Measurements from ENCODE around the gene CCDC77.
"Not testable (repeated sequence)": the region's sequence is repeated elsewhere in the genome, so short reads cannot be mapped to it uniquely, and the experiment has no call there.

CCDC77 gene

DNA sequence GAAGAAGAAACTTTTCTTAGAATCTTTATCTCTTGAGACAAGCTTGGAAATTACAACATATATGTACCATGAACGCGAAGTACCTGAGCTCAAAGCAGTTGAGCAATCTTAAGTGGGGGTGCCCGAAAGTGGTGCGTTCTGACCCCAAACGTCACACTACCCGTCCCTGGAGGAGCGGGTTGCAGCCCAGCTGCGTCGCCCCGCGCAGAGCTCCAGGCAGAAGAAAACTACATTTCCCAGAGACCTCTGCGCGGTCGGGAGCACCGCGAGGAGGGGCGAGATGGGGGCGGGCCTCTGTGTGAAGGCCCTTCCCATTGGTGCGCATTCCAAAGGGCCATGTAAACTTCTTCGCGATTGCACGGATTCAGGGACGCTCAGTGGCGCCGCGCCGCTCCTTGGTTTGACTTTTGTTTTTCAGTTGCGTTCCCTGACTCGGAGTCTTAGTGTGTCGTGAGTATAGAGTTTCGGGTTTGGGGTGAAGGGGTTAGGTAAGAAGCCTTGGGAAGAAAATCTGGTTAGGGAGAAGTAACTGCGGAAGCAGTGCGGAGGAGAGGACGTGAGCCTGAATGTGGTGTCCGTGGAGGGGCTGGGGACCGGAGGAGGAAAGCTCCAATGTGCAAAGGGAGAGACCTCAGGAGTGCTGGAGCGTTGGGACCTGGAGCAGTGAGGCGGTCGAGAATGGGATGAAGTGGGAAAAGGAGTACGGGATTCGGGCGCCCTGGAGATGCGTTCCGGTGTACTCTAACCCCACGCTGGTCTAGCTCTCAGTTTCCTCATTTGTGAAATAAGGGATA lies at the start of gene CCDC77:
Gene CCDC77, plus strand, starts transcription at position 410 of the 794 bp plus-strand sequence. CDS start 7,740 bp downstream, outside the sequence.
- Histone ChIP-seq H3K36me3 (ENCODE audit: insufficient read depth, low read length) (no peaks in the 10 kb centered on the region), H3K4me1 (ENCODE audit: insufficient read depth, low read length) (peaks cover 15% of the 10 kb centered on the region), H3K9ac (ENCODE audit: low read length) (peak within 1 kb of the TSS; percentile 90), H3K9me3 (ENCODE audit: low read length) (no peaks in the 10 kb centered on the region), H3K27me3 (ENCODE audit: control insufficient read depth in 1 of 2, insufficient read depth in 2 of 2, low read length in 2 of 2) (no peaks in the 10 kb centered on the region), H3K4me3 (ENCODE audit: low read depth in 1 of 2, low read length in 2 of 2) (peak within 1 kb of the TSS; percentile 69 to 99), H3K27ac (ENCODE audit: low read depth, low read length) (peak within 1 kb of the TSS; percentile 53)

DNA sequence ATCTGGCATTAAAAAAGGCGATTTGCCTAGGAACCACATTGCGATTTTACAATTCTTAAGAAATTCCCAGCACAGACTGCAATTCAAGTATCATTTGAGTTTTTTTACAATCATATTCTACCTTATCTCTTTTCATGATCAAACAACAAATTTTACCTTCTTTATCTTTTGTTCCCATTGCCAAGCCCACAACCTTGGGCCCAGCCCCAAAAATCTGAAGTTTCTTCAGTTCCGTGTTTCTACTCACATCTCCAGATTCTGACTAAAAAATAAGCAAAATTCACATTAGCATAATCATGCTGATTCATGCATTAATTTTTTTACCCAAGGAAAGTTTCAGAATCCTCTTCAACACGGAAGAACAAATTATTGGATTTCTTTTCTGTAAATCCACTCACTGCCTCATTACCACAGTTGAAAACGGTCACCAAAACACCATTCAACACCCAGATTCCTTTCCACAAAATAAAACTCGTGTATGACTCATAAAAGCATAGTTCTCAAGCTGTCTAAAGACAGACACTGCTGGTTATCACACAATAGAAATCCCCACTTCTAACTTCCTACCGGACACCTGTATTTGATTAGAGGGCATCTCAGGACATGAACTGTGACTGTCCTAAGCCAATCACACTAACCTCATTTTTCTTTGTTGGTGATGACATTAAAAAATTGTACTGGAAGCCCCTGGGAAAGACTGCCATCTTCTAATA lies 45.0 kb upstream of the CCDC77 start:
- Histone ChIP-seq H3K9ac (ENCODE audit: low read length) (no peak overlapping the region), H3K27me3 (ENCODE audit: control insufficient read depth in 1 of 2, insufficient read depth in 2 of 2, low read length in 2 of 2) (no peaks in the 10 kb centered on the region), H3K4me3 (ENCODE audit: low read depth in 1 of 2, low read length in 2 of 2) (no peak overlapping the region), H3K4me1 (ENCODE audit: insufficient read depth, low read length) (peaks cover 5% of the 10 kb centered on the region), H3K27ac (ENCODE audit: low read depth, low read length) (no peak overlapping the region), H3K36me3 (ENCODE audit: insufficient read depth, low read length) (peaks cover 35% of the 10 kb centered on the region), H3K9me3 (ENCODE audit: low read length) (no peaks in the 10 kb centered on the region)

DNA sequence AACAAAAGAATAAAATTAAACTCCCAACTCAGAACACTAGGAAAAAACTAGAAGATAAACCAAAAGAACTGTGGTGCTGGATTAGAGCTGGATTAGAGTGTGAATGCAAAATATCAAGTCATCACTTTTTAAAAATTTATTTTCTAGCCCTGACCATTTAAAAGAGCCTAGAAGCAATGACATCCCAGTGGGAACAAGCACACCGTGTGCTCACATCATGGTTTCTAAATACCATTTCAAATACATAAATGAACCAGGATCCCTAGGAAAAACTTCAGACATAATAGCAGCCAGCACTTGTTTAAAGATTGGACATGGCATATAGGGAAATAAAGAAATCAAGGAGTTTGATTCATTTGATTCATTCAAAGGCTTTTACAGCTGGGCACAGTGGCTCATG lies 42.4 kb upstream of the CCDC77 start:
- H3K27me3 ChIP-seq (ENCODE audit: control insufficient read depth in 1 of 2, insufficient read depth in 2 of 2, low read length in 2 of 2) = no peaks in the 10 kb centered on the region
- no peak overlapping the region for H3K9ac ChIP-seq (ENCODE audit: low read length)
- peaks cover 47% of the 10 kb centered on the region for H3K36me3 ChIP-seq (ENCODE audit: insufficient read depth, low read length)
- H3K4me3 ChIP-seq (ENCODE audit: low read depth in 1 of 2, low read length in 2 of 2) = no peak overlapping the region
- H3K4me1 ChIP-seq (ENCODE audit: insufficient read depth, low read length) = no peaks in the 10 kb centered on the region
- H3K9me3 ChIP-seq (ENCODE audit: low read length) = no peaks in the 10 kb centered on the region
- no peak overlapping the region for H3K27ac ChIP-seq (ENCODE audit: low read depth, low read length)

DNA sequence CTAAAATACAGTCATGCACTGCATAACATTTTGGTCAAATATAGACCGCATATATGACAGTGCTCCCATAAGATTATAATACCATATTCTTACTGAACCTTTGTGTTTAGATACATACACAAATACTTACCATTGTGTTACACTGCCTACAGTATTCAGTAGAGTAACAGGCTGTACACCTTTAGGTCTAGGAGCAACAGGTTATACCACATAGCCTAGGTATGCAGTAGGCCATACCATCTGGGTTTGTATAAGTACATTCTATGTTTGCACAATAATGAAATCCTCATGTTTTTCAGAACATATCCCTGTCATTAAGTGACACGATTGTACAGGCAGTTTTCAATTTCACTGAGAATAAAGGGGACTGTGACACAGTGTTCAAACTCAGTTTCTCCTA lies 34.6 kb upstream of the CCDC77 start:
- Histone ChIP-seq H3K36me3 (ENCODE audit: insufficient read depth, low read length) (peaks cover 52% of the 10 kb centered on the region), H3K4me1 (ENCODE audit: insufficient read depth, low read length) (no peaks in the 10 kb centered on the region), H3K9me3 (ENCODE audit: low read length) (no peaks in the 10 kb centered on the region), H3K27me3 (ENCODE audit: control insufficient read depth in 1 of 2, insufficient read depth in 2 of 2, low read length in 2 of 2) (no peaks in the 10 kb centered on the region), H3K4me3 (ENCODE audit: low read depth in 1 of 2, low read length in 2 of 2) (no peak overlapping the region), H3K27ac (ENCODE audit: low read depth, low read length) (no peak overlapping the region), H3K9ac (ENCODE audit: low read length) (no peak overlapping the region)

DNA sequence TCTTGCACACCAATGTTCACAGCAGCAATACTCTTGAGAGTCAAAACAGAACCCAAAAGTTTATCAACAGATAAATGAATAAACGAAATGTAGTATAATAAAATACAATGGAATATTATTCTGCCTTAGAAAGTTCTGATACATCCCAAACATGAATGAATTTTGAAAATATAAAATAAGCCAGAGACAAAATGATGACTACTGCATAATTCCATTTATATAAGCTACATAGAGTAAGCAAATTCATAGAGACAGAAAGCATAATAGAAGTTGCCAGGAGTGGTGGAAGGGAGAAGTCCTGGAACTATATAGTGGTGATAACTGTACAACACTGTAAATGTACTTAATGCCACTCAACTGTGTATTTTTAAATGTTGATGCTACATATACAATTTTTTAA lies 33.5 kb upstream of the CCDC77 start:
- peaks cover 41% of the 10 kb centered on the region for H3K36me3 ChIP-seq (ENCODE audit: insufficient read depth, low read length)
- no peak overlapping the region for H3K4me3 ChIP-seq (ENCODE audit: low read depth in 1 of 2, low read length in 2 of 2)
- H3K4me1 ChIP-seq (ENCODE audit: insufficient read depth, low read length) = no peaks in the 10 kb centered on the region
- no peak overlapping the region for H3K9ac ChIP-seq (ENCODE audit: low read length)
- no peak overlapping the region for H3K27ac ChIP-seq (ENCODE audit: low read depth, low read length)
- H3K9me3 ChIP-seq (ENCODE audit: low read length) = no peaks in the 10 kb centered on the region
- H3K27me3 ChIP-seq (ENCODE audit: control insufficient read depth in 1 of 2, insufficient read depth in 2 of 2, low read length in 2 of 2) = no peaks in the 10 kb centered on the region

DNA sequence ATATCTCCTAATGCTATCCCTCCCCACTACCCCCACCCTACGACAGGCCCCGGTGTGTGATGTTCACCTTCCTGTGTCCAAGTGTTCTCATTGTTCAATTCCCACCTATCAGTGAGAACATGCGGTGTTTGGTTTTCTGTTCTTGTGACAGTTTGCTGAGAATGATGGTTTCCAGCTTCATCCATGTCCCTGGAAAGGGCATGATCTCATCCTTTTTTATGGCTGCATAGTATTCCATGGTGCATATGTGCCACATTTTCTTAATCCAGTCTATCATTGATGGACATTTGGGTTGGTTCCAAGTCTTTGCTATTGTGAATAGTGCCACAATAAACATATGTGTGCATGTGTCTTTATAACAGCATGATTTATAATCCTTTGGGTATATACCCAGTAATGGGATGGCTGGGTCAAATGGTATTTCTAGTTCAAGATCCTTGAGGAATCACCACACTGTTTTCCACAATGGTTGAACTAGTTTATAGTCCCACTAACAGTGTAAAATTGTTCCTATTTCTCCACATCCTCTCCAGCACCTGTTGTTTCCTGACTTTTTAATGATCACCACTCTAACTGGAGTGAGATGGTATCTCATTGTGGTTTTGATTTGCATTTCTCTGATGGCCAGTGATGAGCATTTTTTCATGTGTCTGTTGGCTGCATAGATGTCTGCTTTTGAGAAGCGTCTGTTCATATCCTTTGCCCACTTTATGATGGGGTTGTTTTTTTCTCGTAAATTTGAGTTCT lies 30.5 kb upstream of the CCDC77 start:
- not testable (repeated sequence) for H3K27ac ChIP-seq (ENCODE audit: low read depth, low read length); H3K9ac ChIP-seq (ENCODE audit: low read length); H3K4me3 ChIP-seq (ENCODE audit: low read depth in 1 of 2, low read length in 2 of 2); H3K27me3 ChIP-seq (ENCODE audit: control insufficient read depth in 1 of 2, insufficient read depth in 2 of 2, low read length in 2 of 2); H3K9me3 ChIP-seq (ENCODE audit: low read length); H3K4me1 ChIP-seq (ENCODE audit: insufficient read depth, low read length)
- H3K36me3 ChIP-seq (ENCODE audit: insufficient read depth, low read length) = peaks cover 25% of the 10 kb centered on the region

DNA sequence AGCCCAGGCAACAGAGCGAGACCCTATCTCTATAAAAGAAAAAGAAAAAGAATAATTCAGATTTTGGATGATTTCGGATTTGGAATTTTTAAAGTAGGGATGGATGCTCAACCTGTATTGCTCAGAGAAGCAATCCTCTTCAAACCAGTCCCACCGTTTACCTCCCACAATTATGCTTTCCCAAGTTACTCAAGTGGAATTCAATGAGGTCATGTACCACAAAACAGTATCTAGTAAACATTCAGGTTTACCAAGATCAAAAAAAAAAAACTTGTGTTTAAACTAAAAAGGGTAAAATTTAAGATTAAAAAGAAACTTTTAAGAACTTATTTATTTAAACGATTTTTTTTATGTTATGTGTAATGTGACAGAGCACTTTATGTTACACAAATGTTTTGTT lies 14.8 kb upstream of the CCDC77 start:
- Histone ChIP-seq H3K4me3 (ENCODE audit: low read depth in 1 of 2, low read length in 2 of 2) (no peak overlapping the region), H3K9ac (ENCODE audit: low read length) (no peak overlapping the region), H3K4me1 (ENCODE audit: insufficient read depth, low read length) (peaks cover 35% of the 10 kb centered on the region)

DNA sequence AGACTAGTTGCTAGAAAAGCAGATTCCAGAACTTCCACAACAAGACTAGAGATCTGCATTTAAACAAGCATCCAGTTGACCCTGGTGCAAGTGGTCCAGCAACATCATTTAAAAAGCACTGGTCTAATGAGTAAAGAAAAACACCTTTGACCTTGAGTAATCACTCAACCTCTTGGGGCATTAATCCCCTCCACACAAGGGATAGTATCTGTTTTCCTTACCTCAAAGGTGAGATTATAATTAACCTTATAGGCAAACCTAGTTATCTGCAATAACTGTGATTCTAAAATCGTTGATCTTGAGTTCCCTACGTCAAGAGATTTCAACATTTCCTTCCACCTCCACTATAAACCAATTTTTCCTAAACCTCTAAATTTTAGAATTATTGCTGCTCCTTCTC lies 13.4 kb upstream of the CCDC77 start:
- Histone ChIP-seq H3K36me3 (ENCODE audit: insufficient read depth, low read length) (peaks cover 13% of the 10 kb centered on the region), H3K4me1 (ENCODE audit: insufficient read depth, low read length) (peaks cover 35% of the 10 kb centered on the region), H3K27ac (ENCODE audit: low read depth, low read length) (peak overlapping the region; percentile 100), H3K9me3 (ENCODE audit: low read length) (no peaks in the 10 kb centered on the region), H3K9ac (ENCODE audit: low read length) (peak overlapping the region; percentile 98), H3K27me3 (ENCODE audit: control insufficient read depth in 1 of 2, insufficient read depth in 2 of 2, low read length in 2 of 2) (no peaks in the 10 kb centered on the region), H3K4me3 (ENCODE audit: low read depth in 1 of 2, low read length in 2 of 2) (peak overlapping the region; percentile 53 to 95)

More for the DNA sequence above, 14.8 kb upstream of the CCDC77 start:
- H3K36me3 ChIP-seq (ENCODE audit: insufficient read depth, low read length) = peaks cover 19% of the 10 kb centered on the region
- no peak overlapping the region for H3K27ac ChIP-seq (ENCODE audit: low read depth, low read length)
- H3K27me3 ChIP-seq (ENCODE audit: control insufficient read depth in 1 of 2, insufficient read depth in 2 of 2, low read length in 2 of 2) = no peaks in the 10 kb centered on the region
- no peaks in the 10 kb centered on the region for H3K9me3 ChIP-seq (ENCODE audit: low read length)

DNA sequence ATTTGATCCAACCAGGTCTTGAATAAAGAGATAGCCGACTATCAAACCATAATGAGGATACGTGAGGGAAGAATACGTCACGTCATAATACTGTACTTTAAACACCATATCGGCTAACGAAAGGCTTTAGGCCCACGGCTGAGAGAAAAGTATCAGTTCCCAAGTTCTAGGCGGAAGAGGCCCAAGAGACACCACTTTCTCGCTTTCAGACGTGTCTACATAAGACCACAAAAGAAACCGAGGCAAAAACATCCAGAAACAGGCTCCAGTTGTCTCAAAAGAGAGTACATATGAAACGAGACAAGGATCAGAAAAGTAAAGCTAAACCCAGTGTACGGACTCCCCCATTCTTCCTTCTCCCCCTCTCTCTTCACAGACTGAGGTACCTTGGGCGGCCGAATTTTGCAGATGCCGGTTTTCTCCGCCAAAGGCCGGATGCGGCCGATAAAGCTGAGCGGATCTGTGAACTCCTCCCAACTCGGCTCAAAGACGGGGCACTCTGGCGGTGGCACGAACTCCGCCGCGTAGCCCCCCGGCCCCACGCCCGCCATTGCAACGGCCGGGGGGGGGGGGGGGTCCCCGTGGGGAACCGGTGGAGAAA lies 12.8 kb upstream of the CCDC77 start:
- Histone ChIP-seq H3K27ac (ENCODE audit: low read depth, low read length) (peak overlapping the region; percentile 100), H3K9ac (ENCODE audit: low read length) (peak overlapping the region; percentile 98), H3K27me3 (ENCODE audit: control insufficient read depth in 1 of 2, insufficient read depth in 2 of 2, low read length in 2 of 2) (no peaks in the 10 kb centered on the region), H3K4me3 (ENCODE audit: low read depth in 1 of 2, low read length in 2 of 2) (peak overlapping the region; percentile 53 to 95), H3K36me3 (ENCODE audit: insufficient read depth, low read length) (peaks cover 12% of the 10 kb centered on the region), H3K9me3 (ENCODE audit: low read length) (no peaks in the 10 kb centered on the region), H3K4me1 (ENCODE audit: insufficient read depth, low read length) (peaks cover 35% of the 10 kb centered on the region)

DNA sequence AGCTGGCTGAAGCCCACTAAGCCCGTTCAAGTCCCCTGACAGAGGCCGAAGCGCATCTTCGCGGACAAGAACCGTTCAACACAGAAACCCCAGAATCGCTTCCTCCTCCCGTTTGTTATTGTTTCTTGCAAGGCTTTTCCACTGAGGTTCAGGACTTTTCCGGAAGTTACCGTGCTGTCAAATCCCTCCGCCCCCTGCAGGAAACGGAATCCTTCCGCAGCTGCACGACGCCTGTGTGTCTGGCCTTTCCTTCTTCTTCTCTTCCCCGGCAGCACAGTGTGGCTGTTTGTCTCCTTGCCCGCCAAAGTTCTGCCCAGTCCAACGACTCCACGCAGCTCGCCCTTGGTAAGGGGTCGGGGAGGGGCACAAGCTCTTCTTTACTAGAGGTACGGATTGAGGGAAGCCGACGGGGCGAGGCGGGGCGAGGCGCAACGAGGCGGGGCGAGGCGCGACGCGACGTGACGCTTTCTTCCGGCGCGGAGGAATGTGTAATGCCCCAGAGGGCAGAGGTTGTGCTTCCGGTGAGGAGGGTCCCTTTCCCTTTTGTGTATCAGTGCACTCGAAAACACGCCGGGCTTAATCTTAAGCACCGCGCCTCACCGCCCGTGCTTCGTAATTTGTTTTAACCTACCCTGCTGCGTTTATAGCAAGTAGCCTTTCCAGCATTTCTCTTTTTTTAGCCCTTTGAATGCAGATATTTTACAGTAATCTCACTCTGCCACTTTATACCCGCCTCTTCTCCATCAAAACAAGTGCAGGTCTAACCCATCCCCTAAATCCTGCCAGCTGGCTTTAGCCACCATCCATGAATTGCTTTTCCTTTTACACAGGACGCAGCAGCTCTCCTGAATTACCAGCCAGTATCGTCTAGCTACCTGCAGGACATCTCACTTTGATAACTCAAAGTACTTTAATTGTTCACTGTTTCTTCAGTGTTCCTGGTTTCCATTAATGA lies 12.0 kb upstream of the CCDC77 start, which contains the start of gene KDM5A:
Gene KDM5A, minus strand, starts transcription at position 179 of the 955 bp plus-strand sequence. CDS start 229 bp downstream, outside the sequence.
- Histone ChIP-seq H3K4me1 (ENCODE audit: insufficient read depth, low read length) (peaks cover 35% of the 10 kb centered on the region), H3K27ac (ENCODE audit: low read depth, low read length) (peak within 1 kb of the TSS; percentile 100)

More for the DNA sequence above, 12.0 kb upstream of the CCDC77 start, which contains the start of gene KDM5A:
- Histone ChIP-seq H3K36me3 (ENCODE audit: insufficient read depth, low read length) (peaks cover 5% of the 10 kb centered on the region), H3K9ac (ENCODE audit: low read length) (peak within 1 kb of the TSS; percentile 98), H3K9me3 (ENCODE audit: low read length) (no peaks in the 10 kb centered on the region), H3K27me3 (ENCODE audit: control insufficient read depth in 1 of 2, insufficient read depth in 2 of 2, low read length in 2 of 2) (no peaks in the 10 kb centered on the region), H3K4me3 (ENCODE audit: low read depth in 1 of 2, low read length in 2 of 2) (peak within 1 kb of the TSS; percentile 53 to 95)

Data from muscle layer of colon (tissue), 2 donors.